Measurements from ENCODE around the gene HOXD4.

DNA sequence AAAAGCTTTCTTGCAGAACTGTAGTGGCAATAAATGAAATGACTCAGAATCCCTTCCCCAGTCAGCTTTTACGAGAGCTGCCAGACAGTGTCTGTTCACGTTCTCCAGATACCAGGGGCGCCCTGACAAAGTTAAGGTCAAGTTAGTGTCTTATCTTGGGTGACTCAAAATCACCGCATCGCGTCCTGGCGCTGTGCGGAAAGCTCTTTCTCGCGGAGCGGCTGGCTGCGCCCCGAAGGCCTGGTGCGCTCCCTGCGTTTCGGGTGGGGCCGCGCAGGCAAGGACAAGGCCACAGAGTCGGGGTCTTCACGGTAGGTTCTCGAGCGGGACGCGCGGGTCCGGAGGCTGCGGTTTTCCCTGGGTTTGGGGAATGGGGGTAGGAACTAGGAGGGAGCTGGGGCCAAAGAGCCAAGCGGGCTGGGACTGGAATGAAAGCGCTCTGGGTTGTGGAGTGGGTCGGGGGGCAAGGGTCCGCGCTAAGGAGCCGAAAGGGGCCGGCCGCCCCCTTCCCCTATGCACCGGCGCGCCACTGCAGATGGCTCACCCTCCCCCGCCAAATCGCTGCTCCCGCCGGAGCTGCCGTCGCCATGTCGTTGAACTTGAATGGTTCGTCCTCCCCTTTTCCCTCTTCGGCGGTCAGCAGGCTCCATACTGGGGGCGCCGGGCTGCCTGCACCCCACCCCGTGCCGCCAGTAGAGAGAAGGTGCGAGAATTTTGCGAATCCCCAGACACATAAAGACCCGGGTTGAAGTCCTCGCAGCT, 46.9 kb upstream of the HOXD4 start:
- TF ChIP-seq CTCF (IDR thresholded peaks at IDR 0.05): no peak
- no peak for TF ChIP-seq POLR2A (IDR thresholded peaks at IDR 0.05)
- TF ChIP-seq EP300 (IDR thresholded peaks at IDR 0.05): no peak
- TF ChIP-seq POLR2AphosphoS5 (IDR thresholded peaks at IDR 0.05): no peak
